ENCODE data around the gene CDCA8. TPM values are rescaled to one million over a fixed set of nuclear protein-coding genes. Genes with fewer than 3 reads are reported as not detected.

The CDCA8 gene
- total RNA-seq, 1 experiment from 2014 or later, result 51.7 TPM

- TF ChIP-seq ZBTB33 (IDR thresholded peaks at IDR 0.05; ENCODE audit: extremely low read depth, insufficient replicate concordance, low read length) (no peak), ZFX (IDR thresholded peaks at IDR 0.05) (no peak), YY1 (IDR thresholded peaks at IDR 0.05; ENCODE audit: extremely low read depth, insufficient replicate concordance, low read depth, low read length) (no peak), ELF1 (IDR thresholded peaks at IDR 0.05; ENCODE audit: borderline replicate concordance, low read depth) (no peak), CEBPB (IDR thresholded peaks at IDR 0.05; ENCODE audit: low read depth) (no peak), ZNF274 (IDR thresholded peaks at IDR 0.05; ENCODE audit: low read depth, low read length) (no peak), SP1 (IDR thresholded peaks at IDR 0.05; ENCODE audit: low read depth) (no peak), SIN3A (IDR thresholded peaks at IDR 0.05; ENCODE audit: low read depth) (no peak), POLR2A (IDR thresholded peaks at IDR 0.05; ENCODE audit: borderline replicate concordance, extremely low read depth, insufficient read depth, insufficient read length) (no peak), ATF3 (IDR thresholded peaks at IDR 0.05) (no peak), EZH2phosphoT487 (IDR thresholded peaks at IDR 0.05; ENCODE audit: borderline replicate concordance) (no peak), MAX (IDR thresholded peaks at IDR 0.05) (no peak)
- TF ChIP-seq, protein P1, sequence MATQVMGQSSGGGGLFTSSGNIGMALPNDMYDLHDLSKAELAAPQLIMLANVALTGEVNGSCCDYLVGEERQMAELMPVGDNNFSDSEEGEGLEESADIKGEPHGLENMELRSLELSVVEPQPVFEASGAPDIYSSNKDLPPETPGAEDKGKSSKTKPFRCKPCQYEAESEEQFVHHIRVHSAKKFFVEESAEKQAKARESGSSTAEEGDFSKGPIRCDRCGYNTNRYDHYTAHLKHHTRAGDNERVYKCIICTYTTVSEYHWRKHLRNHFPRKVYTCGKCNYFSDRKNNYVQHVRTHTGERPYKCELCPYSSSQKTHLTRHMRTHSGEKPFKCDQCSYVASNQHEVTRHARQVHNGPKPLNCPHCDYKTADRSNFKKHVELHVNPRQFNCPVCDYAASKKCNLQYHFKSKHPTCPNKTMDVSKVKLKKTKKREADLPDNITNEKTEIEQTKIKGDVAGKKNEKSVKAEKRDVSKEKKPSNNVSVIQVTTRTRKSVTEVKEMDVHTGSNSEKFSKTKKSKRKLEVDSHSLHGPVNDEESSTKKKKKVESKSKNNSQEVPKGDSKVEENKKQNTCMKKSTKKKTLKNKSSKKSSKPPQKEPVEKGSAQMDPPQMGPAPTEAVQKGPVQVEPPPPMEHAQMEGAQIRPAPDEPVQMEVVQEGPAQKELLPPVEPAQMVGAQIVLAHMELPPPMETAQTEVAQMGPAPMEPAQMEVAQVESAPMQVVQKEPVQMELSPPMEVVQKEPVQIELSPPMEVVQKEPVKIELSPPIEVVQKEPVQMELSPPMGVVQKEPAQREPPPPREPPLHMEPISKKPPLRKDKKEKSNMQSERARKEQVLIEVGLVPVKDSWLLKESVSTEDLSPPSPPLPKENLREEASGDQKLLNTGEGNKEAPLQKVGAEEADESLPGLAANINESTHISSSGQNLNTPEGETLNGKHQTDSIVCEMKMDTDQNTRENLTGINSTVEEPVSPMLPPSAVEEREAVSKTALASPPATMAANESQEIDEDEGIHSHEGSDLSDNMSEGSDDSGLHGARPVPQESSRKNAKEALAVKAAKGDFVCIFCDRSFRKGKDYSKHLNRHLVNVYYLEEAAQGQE (IDR thresholded peaks at IDR 0.05; ENCODE audit: low read depth), result no peak
- Histone ChIP-seq H3K9ac (ENCODE audit: low read length) (no peak overlapping the region), H3K4me3 (replicated peaks in 1 of 2; ENCODE audit: low read depth in 1 of 2, low read length in 2 of 2) (no peak overlapping the region), H3K27ac (ENCODE audit: low read depth, low read length) (no peak overlapping the region), H3K9me2 (ENCODE audit: insufficient read depth) (no peaks in the 10 kb centered on the region), H2AFZ (ENCODE audit: low read depth, low read length, poor library complexity, severe bottlenecking) (no peak overlapping the region), H3K36me3 (ENCODE audit: control insufficient read depth in 1 of 2, insufficient read depth in 2 of 2, low read length in 2 of 2) (no peaks in the 10 kb centered on the region), H4K20me1 (ENCODE audit: insufficient read depth) (no peaks in the 10 kb centered on the region), H3K79me2 (ENCODE audit: insufficient read depth, low read length) (no peaks in the 10 kb centered on the region), H3K4me2 (ENCODE audit: low read length) (no peak overlapping the region), H3K9me3 (ENCODE audit: control insufficient read depth in 1 of 2, insufficient read depth in 1 of 2, low read depth in 1 of 2, low read length in 2 of 2) (no peaks in the 10 kb centered on the region), H3K4me1 (ENCODE audit: control insufficient read depth in 1 of 2, insufficient read depth in 2 of 2, low read length in 2 of 2) (no peaks in the 10 kb centered on the region), H3K27me3 (ENCODE audit: insufficient read depth, low read length) (no peaks in the 10 kb centered on the region)
- ChIA-PET POLR2A (no interaction called here), RAD21 (ENCODE audit: low non-redundant PET in 1 of 2, low total read pairs in 2 of 2, uncharacterized antibody in 2 of 2, unreplicated experiment in 2 of 2) (no interaction called here), CTCF (no interaction called here)
- intact Hi-C loops (cut with micrococcal nuclease), result no loop called here
- no peak for DNase-seq (ENCODE audit: low read depth, low spot score)
- BruUV-seq (replicated peaks), result no TSS peak
- ATAC-seq, result no peak
Observed at GRCh38 chr1:37723390-37724078, 31.2 kb downstream of the CDCA8 start.
